Pulmonary artery endothelial cell (primary cell): Measurements from ENCODE around the gene OSBPL5. TPM values are rescaled to one million over a fixed set of nuclear protein-coding genes. Genes with fewer than 3 reads are reported as not detected.
"Not testable (repeated sequence)": the region's sequence is repeated elsewhere in the genome, so short reads cannot be mapped to it uniquely, and the experiment has no call there.

Source experiments
- DNase-seq: peaks from one replicate; pipeline ENCODE4 v3.0.0-alpha.2; 2011; ENCODE audit warnings: low read depth, low spot score
- total RNA-seq: library from RNA; depleted of rRNA; stranded (reverse); fragments of >200 nt; gene quantifications from 2 replicates; pipeline ENCODE4 v1.2.3, GENCODE V29; 2014

The OSBPL5 gene
- total RNA-seq, 1 donor from 2014 or later = 32.9 TPM

DNA sequence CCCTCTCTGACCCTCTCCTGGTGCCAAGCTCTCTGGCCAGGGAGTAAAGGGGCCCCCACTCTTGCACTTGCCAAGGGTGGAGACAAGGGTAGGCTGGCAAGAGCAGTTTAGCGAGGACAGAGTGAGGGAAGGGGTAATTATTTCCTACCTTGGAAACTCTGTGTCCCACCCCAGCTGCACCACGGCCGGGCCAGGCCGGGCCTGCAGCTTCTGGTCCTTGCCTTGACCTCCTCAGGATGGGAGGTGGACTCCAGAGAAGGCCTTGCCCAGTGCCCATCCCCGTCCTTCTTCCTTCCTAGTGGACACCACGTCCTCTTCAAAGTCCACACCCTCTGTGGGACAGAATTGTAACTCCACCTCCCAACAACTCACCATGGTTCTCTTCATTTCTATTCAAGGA, 18.4 kb upstream of the OSBPL5 start:
- no peak for DNase-seq

DNA sequence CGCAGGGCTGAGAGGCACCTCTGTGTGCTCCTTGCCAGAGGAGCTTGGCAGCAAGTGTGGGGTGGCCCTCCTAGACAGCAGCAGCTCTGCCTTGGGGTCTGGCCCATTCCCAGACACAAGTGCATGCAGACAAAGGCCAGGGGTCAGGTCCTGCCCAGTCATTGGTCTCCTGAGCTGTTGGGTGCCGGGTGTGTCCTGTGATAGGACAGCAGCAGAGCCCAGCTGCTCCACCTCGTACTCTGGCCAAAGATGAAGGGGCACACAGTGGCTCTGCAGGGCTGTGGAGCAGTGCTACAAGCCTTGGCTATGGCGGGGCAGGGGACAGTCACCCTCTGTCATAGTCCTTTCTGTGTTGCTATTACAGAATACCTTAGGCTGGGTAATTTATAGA, 17.3 kb upstream of the OSBPL5 start:
- no peak for DNase-seq

DNA sequence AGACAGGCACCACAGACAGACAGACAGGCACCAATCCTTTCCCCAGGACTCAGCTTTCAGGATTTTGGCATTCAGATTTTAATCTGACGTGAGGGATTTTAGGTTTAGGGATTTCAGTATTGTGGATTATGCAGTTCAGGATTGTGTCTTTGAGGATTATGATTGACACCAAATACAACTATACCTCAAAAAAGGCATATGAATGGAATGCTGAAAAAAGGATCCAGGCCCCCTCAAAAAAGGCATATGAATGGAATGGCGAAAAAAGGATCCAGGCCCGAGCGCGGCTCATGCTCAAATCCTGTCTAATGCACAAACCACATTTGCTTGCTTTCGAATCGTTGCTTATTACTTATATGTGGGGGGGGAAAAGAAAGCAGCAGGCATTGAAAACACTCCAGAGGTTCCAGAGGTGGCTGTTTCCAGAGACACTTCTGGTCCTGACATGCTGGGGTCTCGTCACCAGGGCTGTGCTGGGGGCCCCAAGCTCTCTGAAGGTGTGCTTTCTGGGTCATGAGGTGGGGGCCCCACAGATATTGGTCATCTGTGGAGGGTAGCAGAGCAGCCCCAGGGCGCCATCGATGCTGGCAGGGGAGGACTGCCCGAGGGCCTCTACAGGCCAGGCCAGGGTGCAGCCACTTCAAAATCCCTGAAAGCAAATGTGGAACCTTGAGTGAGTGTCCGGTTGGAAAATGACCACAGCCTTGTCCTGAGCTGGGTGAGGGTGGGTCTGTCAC, 16.8 kb upstream of the OSBPL5 start:
- no peak for DNase-seq

DNA sequence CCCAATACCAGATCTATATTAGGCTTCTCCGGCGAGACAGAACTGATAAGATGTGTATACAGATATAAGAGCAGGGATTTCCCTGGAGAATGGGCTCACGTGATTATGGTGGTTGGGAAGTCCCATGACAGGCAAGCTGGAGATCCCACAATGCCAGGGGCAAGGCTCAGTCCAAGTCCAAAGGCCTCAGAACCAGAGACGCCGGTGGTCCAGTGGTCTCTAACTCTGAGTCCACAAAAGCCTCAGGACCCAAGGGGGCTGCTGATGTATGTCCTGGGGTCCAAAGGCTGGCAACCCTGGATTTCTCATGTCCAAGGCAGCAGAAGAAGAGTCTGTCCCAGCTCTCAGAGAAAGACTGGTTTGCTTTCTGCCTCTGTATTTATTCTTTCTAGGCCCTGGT, 15.8 kb upstream of the OSBPL5 start:
- DNase-seq = no peak

DNA sequence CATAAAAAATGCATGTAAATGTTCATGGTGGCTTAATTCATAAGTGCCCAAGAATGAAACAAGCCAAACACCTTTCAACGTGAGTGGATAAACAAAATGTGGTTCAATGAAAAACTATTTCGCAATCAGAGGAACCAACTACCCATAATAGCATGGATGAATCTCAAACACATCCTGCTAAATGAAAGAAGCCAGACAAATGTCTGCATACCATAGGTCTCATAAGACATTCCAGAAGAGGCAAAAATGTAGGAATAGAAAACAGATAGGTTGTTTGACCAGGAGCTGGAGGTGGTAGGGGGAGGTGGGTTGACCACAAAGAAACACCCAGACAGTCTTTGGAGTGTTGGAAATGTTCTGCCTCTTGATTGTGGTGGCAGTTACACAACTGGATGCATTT, 13.2 kb upstream of the OSBPL5 start:
- no peak for DNase-seq

DNA sequence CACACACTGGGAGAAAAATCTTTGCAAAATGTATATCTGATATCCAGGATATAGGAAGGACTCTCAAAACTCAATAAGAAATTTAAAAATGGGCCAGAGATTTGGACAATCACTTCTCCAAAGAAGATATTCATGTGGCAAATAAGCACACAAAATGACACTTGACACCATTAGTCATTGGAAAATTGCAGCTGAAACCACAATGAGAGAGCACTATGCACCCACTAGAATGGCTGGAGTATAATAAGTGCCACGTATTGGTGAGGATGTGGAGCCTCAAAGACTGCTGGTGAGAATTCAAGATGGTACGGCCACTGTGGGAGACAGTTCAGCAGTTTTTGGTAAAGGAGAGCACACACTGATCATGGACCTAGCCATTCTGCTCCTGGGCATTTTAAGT, 12.8 kb upstream of the OSBPL5 start:
- no peak for DNase-seq

DNA sequence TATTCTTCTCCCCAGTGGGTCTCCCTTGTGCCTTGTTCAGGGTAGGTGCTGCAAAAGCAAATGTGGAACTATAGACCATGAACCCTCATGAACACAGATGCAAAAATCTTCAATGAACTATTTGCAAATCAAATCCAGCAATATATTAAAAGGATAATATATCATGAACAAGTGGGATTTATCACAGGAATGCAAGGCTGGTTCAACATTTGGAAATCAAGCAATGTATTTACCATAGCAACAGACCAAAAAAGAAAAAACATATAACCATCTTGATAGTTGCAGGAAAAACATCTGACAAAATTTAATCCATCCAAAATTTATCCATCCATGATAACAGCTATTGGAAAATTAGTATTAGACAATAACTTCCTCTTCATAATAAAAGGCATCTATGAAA, 11.4 kb upstream of the OSBPL5 start:
- no peak for DNase-seq

DNA sequence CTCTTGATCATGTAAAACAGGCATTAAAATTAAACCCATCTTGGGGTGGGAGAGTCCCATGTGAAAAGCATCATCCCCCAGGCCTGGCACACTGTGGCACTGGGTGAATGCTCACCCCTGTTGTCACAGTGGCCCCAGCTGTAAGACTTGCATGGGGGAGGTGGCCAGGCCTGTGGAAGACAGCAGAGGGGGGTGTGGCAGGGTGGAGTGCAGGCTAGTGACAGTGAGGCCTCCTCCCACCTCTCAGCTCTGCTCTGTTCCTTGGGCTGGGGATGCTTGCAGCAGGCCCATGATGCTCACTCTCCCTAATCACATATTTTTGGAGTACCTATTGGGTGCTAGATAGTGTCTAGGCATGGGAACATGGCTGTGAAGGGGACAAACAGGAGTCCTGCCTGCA, 10.1 kb upstream of the OSBPL5 start:
- no peak for DNase-seq

DNA sequence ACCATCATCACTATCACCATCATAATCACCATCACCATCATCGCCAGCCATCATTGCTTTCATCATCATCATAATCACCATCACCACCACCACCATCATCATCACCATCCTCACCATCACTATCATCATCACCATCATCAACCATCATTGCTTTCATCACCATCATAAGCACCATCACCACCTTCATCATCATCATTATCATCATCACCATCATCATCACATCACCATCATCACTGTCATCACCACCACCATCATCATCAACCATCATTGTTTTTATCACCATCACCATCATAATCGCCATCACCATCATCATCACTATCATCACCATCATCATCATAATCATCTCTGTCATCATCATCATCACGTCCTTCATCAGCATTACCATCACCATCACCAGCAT, 9.3 kb upstream of the OSBPL5 start:
- DNase-seq = no peak

DNA sequence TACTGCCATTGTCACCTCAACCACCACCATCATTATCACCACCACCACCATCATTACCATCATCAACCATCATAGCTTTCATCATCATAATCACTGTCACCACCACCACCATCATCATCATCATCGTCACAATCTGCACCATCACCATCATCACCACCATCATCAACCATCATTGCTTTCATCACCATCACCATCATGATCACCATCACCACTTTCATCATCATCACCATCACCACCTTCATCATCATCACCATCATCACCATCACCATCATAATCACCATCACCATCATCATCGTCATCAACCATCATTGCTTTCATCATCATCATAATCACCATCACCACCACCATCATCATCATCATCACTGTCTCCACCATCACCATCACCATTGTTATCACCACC, 8.7 kb upstream of the OSBPL5 start:
- DNase-seq = no peak

DNA sequence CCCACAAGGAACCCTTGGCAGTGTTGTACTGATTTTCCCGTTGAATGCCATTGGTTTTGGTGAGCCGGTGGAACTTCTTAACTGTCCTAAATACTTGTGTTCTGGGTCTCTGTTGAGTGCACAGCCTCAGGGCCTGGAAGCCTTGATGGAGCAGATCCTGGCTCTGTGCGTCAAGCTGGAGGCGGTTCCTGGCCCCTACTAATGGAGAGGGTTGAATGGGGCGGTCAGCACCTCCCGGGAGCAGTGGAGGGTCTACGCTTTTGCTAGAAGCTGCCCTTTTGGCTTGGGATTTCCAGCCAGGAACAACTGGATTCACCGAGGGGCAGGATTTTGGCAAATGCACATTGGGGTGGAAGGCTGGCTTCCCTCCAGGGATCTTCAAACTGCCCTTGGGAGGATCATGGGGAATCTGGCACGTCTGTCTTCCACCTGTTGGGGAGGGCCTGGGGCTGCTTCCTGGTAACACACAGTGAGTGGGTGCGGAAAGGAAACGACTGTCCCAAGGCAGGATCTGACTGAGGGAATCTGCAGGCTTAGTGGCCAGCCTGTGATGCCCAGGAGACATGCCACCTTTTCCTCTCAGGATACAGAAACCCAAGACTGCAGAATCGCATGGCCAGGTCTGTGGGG, 6.9 kb upstream of the OSBPL5 start:
- no peak for DNase-seq

DNA sequence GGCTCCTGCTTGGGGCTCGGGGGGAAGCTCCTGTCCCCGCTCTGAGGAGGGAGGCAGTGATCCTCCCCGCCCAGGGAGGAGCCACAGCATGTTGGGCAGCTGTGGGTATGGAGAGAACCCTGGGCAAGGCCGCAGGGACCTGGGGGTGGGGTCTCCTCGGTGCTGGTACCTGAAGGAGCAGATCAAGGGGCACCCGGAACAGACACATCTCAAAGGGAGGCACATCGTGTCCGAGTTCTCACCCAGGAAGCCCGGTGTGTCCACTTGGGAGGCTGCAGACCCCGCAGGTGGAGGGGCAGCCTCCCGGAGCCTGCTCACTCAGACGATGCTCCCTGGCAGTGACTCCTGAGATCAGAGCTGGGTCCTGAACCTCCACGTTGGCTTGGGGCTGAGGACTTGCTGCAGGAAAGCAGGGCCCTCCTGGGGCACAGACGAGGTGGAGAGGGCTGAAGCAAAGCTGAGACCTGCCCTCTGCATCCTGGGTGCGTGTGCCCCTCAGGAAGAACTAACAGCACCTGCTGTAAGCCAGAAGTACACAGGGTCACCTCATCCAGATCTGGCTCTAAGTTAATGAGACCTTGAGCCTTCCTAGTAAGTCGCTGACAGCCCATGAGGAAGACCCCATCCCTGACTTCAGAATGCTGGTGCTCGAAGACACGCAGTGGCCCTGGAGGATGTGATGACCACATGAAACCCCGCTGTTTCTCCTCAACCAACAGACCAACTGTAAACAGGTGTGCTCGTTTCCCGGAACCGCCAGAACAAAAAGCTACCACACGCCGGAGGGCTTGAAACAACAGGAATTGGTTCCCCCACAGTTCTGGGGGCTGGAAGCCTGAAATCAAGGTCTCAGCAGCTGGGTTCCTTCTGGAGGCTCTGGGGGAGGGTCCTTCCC, 5.9 kb upstream of the OSBPL5 start:
- DNase-seq = no peak

DNA sequence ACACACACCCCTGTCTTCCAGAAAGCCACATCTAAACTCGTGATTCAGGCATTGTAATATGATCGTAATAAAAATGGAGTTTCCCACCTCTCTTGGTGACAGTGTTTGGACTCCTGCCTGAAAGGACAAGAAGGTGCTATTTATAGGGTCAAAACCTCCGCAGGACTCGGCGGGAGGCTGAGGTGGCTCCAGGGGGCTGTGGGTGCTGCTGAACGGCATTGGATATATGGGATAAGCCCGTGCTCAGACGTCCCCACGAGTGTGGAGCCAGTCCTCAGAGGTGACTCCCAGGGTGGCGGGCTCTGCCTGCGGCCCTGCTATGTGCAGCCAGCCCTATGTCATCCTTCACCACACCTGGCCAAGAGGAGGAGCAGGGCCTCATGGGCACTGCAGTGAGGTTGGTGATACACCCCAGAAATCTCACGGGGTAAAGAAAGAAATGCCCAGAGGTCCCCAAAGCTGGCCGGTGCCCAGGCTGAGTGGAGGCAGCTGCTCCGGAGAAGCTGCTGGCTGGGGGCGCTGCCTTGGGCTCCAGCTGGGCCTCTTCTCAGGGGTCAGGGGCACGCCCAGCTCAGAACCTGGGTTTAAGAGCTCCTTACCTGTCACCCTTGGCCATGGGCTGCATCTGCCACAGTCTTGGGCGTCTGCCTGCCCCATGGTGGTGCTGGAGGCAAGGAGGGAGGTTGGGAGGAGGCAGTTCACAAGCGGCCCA, 5.1 kb upstream of the OSBPL5 start:
- no peak for DNase-seq

DNA sequence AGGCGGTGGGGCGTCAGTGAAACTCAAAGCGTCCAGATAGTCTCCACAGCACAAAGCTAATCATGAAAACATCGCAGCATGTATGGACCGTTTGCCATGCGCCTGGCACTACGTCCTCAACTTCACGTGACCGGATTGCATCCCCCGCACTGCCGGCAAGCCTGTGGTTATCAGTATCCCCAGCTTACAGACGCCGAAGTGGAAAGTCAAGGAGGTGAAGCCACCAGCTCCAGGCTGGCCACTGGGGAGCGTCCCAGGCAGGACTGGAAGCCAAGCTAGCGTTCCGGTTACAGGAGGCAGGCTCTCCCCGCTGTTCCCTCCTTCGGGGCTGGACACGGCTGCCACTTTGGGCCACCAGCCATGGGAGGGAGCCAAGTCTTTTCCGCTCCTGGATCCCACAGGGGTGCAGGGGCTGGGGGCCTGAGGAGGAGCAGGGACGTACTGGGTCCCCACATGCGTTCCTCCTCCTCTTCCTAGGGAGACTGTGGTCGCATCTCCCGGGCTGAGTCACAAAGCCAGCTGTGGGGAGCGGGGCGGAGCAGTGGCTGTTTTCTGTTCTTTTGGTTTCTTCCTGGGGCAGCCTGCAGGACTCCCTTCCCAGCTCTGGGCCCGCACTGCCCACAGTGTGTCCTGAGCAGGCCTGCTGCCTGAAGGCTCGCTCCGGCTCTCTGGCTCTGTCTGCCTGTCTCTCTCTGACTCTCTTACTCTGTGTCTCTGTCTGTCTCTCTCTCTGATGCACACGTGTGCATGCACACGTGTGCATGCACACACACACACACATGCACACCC, 4.3 kb upstream of the OSBPL5 start:
- no peak for DNase-seq

DNA sequence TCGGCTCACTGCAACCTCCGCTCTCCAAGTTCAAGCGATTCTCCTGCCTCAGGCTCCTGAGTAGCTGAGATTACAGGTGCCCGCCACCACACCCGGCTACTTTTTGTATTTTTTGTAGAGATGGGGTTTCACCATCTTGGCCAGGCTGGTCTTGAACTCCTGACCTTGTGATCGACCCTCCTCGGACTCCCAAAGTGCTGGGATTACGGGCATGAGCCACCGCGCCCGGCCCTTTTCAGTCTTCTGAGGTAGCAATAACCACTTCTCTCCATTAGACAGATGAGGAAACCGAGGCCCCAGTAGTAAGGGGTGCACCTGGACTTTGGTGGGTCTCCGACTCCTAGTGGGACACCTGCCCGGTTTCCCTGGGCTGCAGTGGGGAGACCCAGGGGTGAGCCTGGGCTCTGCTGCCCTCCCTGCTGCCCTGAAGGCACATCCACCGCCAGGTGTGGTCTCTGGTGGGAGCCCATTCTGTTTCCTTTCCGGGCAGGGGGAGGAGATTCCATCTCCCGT, 3.7 kb upstream of the OSBPL5 start:
- not testable (repeated sequence) for DNase-seq

DNA sequence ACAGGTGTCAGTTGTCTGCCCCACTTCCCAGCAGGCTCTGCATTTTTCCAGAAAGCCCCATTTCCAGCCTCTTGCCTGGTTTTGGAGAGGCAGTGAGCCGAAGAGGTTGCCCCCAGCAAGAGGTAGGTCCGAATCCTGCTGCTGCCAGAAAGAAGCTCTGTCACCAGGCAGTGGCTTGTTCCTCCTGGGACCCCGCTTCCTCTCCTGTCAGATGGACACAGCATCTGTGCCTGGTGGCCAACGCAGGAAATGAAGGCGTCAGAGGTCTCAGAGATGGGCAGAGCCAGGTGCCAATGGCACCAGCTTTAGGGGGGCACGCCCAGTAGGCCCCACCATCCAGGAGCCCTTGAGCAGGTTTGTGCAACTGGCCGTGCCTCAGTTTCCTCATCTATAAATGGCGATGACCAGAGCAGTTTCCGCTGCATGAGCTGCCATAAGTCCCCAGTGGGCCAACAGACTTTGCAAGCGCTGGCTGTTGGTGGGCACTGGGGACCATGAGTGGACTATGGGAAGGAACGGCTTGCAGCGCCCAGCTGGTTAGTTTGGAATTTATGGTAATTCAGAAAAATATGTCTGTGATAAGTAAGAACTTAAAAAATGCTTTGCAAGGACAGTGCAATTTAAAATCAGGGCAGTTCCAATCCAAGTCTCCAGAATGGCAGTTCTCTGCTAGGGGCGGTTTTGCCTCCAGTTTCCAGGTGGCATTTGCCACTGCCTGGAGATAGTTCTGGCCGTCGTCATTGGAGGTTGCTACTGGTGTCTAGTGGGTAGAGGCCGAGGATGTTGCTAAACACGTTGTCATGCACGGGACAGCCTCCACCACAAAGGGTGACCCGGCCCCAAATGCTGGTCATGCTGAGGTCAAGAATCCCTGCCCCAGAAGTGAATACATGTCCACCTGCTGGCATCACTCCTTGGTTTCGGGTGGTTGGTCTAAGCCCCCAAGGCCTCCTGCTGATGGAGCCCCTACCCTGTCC, 2.3 kb upstream of the OSBPL5 start:
- DNase-seq = no peak

DNA sequence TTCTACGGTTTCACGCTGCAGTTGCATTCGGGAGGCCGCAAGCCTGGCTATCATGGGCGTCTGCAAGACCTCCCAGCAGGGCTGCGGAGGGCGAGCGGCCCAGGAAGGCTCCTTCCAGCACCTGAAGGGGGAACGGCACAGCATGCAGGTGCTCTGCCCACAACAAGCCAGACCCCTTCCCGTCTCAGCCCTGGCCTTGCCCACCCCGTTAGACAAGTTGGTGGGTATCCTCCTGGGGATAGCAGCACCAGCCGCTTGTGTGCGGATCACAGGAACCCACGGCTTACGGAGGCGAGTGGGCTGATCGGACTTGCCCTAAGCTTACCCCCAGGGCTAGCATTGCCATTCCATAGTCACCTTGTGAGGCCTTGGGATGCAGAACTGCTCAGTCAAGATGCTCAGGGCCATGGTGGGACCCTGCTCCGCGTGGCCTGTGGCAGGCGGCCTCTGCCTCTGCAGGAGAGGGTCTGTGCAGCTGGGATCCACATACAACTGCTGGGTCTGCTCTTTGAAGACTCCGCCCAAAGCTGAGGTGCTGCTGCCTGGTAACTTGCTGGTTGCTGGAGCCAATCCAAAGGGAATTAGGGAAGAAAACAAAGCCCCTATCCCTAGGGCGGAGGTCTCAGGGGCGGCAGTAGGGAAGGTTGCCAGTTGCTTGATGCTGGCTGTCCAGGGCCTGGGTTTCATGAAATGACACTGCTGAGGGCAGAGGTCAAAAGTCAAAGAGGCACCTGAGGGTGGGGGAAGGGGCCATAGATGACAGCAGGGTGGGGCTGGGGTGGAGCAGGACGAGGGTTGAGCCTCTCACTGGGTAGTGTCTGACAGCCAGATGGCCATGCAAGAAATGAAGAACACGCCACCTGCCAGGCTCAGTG, 1.4 kb upstream of the OSBPL5 start:
- no peak for DNase-seq

DNA sequence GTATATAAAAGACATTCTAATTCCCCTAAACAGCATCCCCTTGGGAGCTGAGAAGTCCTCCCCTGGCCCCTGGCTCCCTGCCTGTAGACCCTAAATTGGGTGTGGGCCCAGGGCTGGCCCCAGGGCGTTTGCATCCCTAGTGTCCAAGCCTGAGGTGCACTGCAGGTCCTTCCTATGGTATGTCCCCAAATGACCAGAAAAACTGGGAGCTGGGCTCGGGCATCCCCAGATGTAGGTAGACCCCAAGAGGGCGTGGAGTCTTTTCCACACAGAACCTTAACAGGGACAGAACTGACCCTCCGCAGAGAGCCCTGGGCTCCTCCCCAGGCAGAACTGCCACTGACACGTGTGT, 782 bp upstream of the OSBPL5 start:
- no peak for DNase-seq
